ENCODE results near the gene SHISA9.

Gene SHISA9

DNA sequence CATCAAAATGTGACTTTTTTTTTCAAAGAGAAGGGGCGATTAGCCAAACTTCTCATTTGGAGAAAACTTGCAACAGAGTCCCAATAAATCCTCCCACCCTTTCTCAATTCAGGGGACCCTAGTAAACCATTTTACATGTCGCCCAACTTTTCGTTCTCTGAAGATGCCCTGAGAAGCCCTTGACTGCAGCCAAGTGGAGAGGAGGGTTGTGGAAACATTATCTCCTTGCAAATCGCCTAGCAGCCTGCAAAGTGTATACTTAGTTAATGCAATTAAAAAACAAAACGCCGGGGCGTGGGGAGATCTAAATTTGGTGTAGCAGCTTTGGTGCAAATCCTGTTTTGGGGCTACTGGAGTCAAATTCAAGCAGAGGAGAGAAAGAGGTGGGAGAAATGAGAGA, 1.2 kb upstream of the SHISA9 start:
- H3K4me3 ChIP-seq (ENCODE audit: low read depth, low read length), result no peak overlapping the region
- TF ChIP-seq MYC (IDR thresholded peaks at IDR 0.05; ENCODE audit: low read depth, low read length) (no peak), POLR2A (IDR thresholded peaks at IDR 0.05; ENCODE audit: extremely low read depth, insufficient read length) (no peak)
- TF ChIP-seq, protein P1, sequence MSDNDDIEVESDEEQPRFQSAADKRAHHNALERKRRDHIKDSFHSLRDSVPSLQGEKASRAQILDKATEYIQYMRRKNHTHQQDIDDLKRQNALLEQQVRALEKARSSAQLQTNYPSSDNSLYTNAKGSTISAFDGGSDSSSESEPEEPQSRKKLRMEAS (IDR thresholded peaks at IDR 0.05; ENCODE audit: low read depth, low read length), result no peak
- TF ChIP-seq, protein P2, sequence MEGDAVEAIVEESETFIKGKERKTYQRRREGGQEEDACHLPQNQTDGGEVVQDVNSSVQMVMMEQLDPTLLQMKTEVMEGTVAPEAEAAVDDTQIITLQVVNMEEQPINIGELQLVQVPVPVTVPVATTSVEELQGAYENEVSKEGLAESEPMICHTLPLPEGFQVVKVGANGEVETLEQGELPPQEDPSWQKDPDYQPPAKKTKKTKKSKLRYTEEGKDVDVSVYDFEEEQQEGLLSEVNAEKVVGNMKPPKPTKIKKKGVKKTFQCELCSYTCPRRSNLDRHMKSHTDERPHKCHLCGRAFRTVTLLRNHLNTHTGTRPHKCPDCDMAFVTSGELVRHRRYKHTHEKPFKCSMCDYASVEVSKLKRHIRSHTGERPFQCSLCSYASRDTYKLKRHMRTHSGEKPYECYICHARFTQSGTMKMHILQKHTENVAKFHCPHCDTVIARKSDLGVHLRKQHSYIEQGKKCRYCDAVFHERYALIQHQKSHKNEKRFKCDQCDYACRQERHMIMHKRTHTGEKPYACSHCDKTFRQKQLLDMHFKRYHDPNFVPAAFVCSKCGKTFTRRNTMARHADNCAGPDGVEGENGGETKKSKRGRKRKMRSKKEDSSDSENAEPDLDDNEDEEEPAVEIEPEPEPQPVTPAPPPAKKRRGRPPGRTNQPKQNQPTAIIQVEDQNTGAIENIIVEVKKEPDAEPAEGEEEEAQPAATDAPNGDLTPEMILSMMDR (IDR thresholded peaks at IDR 0.05; ENCODE audit: low read depth, low read length), result no peak
- no peak for DNase-seq (ENCODE audit: low read depth)

DNA sequence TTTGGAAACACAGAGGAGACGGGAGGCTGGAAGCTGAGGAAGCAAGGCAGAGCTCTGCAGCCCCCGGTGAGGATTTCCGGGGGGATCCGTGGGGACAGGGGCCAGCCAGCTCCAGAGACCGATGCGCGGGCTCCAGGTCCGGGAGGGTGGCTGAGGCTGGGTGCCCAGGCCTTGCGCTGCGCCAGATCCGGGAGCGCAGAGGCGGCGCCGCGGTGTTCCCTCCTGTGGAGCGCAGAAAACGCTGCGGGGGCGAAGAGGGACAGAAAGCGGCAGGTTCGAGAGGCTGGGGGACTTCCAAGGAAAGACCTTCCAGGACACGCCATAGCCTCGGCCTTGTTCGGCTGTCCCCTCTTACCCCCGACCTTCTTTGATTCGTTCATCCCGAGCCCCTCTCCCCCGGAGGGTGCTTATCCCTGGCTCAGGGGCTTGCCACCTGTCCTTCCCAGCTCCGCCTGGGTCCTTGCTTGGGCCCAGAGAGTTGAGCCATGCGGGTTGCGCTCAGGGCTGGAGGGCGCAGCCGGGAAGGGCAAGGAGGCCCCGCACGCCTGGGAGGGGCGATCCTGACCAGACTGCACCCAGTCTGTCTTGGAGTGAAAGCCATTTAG, 697 bp upstream of the SHISA9 start:
- TF ChIP-seq POLR2A (IDR thresholded peaks at IDR 0.05; ENCODE audit: extremely low read depth, insufficient read length), result no peak
- TF ChIP-seq MYC (IDR thresholded peaks at IDR 0.05; ENCODE audit: low read depth, low read length), result no peak
- TF ChIP-seq, protein P1 (IDR thresholded peaks at IDR 0.05; ENCODE audit: low read depth, low read length), result no peak
- TF ChIP-seq, protein P2 (IDR thresholded peaks at IDR 0.05; ENCODE audit: low read depth, low read length), result no peak
- DNase-seq (ENCODE audit: low read depth), result no peak
- H3K4me3 ChIP-seq (ENCODE audit: low read depth, low read length), result no peak overlapping the region

DNA sequence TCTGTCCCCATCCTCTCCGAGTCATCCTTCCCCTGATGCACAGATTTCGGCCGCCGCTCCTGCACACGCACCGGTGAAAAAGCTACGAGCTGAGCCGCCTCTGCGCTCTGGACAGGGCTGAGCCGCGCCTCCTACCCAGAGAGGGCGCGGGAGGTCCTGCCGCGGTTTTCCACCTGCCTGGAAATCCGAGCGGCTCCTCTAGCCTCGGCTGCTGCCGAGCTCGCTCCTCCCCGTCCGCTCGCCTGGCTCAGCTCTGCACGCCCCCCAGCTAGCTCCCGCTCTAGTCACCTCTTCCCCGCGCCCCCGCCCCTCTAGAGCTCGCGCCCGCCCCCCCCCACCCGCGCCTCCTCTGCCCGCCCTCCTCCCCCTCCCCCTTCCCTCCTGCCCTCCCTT, 198 bp upstream of the SHISA9 start:
- no peak overlapping the region for H3K4me3 ChIP-seq (ENCODE audit: low read depth, low read length)
- DNase-seq (ENCODE audit: low read depth), result no peak
- TF ChIP-seq MYC (IDR thresholded peaks at IDR 0.05; ENCODE audit: low read depth, low read length), result no peak
- TF ChIP-seq POLR2A (IDR thresholded peaks at IDR 0.05; ENCODE audit: extremely low read depth, insufficient read length), result no peak
- TF ChIP-seq, protein P2 (IDR thresholded peaks at IDR 0.05; ENCODE audit: low read depth, low read length), result no peak

DNA sequence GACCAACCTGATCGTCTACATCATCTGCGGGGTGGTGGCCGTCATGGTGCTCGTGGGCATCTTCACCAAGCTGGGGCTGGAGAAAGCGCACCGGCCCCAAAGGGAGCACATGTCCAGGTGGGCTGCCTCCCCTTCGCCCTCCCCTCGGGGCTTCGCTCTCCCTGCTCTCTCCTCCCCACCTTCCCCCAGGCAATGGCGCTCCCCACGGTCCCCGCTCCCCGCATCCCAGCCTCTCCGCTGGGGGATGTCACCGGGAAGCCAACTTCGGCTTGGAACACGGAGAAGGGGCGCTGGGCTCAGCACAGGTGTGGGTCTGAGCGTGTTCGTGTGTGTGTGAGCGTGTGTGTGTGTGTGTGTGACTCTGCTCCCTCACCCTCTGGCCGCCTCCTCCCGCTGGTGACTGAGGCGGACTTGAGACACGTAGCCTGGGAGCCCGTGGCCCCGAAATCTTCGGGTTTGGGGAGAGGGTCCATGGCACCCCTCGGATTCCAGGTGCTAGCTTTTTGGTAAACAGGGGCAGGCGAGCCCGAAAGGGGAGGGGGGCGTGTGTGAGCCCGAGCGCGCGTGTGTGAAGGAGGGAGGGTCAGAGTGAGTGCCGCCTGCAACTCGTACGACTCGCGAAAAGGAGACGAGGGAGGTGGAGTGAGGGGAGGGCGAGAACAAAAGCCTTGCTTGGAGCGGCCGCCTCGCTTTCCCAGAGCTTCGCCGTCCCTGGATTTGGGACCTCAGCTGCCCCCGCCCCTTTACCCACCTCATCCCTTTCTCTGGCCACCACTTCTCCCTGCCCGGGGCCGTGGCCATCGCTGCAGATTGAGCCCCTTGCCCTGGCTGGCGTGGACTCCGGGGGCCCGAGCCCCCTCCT, 1.3 kb downstream of the SHISA9 start:
- no peak for DNase-seq (ENCODE audit: low read depth)
- no peak for TF ChIP-seq MYC (IDR thresholded peaks at IDR 0.05; ENCODE audit: low read depth, low read length)
- TF ChIP-seq, protein P1 (IDR thresholded peaks at IDR 0.05; ENCODE audit: low read depth, low read length), result no peak
- TF ChIP-seq POLR2A (IDR thresholded peaks at IDR 0.05; ENCODE audit: extremely low read depth, insufficient read length), result no peak
- TF ChIP-seq, protein P2 (IDR thresholded peaks at IDR 0.05; ENCODE audit: low read depth, low read length), result no peak
- H3K4me3 ChIP-seq (ENCODE audit: low read depth, low read length), result no peak overlapping the region

DNA sequence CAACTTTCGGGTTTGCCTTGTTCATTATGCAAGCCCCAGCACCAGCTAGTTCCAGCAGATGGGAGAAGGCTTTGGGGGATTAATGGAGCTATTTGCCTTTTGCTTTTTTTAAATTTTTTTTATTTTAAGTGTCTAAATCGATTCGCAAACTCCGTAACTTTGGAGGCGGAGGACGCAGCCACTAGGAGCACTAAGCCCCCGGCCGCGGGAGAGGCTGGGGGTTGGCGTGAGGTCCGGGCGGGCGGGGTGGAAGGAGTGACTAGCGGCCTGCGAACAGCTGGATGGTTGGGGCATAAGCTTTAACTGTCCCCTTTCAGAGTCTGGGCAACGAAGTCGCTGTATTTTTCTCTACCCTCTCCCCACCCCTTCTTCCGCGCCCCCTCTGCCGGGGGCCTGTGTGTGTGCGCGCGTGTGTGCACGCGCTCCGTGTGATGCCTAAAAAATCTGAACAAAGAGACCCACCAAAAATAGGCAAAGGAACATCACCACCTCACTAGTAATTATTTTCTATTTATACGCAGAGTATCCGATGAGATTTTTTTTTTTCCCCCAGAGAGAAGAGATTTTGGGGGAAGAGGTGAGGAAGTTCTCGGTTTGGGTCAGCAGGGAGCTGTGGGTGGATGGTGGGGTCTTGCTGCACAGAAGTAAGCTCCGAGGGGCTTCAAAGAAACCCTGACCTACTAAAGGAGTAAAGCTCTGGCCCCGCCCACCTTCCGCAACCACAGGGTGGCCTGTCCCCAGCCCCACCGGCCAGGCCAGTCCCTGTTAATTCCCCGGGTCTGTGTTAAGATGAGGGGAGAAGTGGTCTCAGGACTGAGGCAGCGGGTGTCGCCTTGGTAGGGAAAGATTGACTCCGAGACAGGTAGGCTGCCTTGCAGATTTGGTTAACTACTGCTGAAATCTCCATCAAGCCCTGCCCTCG, 2.3 kb downstream of the SHISA9 start:
- TF ChIP-seq, protein P2 (IDR thresholded peaks at IDR 0.05; ENCODE audit: low read depth, low read length), result no peak
- TF ChIP-seq MYC (IDR thresholded peaks at IDR 0.05; ENCODE audit: low read depth, low read length) (no peak), POLR2A (IDR thresholded peaks at IDR 0.05; ENCODE audit: extremely low read depth, insufficient read length) (no peak)
- TF ChIP-seq, protein P1 (IDR thresholded peaks at IDR 0.05; ENCODE audit: low read depth, low read length), result no peak
- DNase-seq (ENCODE audit: low read depth), result no peak
- no peak overlapping the region for H3K4me3 ChIP-seq (ENCODE audit: low read depth, low read length)

Data from NB4 (cell line).